Stimulated activated CD8-positive, alpha-beta memory T cell treated with anti-CD3 and anti-CD28 coated beads, Interleukin-12 subunit alpha, Interleukin-12 subunit beta, amount 100 ng/mL, for 1 hour (primary cell): ENCODE measurements around the gene CIRBP.
"Not testable (repeated sequence)": the region's sequence is repeated elsewhere in the genome, so short reads cannot be mapped to it uniquely, and the experiment has no call there.

Experiments
- DNase-seq: peaks from one replicate; pipeline ENCODE4 v3.0.0-alpha.2; 2020; ENCODE audit warnings: low read depth

Gene CIRBP

GRCh38 chr19:1291761-1292418, 22.8 kb downstream of the CIRBP start:
- no peak for DNase-seq

DNA sequence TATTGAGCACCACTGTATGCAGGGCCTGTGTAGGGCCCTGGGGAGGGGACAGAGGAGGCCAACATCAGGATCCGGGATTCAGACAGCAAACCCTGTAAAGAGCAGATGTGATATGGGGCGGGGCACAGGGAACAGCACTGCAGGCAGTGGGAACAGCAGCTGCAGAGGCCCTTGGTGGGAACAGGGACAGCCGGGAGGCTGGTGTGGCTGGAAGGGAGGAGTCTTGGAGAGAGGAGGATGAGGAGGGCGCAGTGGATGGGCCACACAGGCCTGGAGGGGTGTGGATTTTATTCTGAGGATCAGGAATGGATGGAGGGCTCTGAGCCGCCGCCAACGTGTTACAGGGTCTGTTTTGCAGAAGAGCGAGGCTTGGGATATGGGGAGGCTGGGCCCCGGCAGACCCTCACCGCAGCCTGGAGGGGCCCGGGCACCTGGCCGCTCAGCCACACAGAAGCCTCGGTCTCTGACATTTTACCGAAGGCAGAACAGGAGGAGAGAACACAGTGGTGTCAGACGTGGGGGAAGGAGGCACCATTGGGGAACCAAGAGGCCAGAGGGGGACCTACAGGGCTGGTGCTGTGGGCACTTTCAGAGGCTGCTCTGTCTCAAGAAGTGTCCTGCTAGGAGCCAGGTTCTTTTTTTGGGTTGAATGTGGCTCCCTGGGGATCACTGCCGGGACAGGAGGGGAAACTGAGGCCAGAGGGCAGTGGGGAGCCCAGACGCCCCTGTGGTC, 23.5 kb downstream of the CIRBP start:
- DNase-seq = no peak

DNA sequence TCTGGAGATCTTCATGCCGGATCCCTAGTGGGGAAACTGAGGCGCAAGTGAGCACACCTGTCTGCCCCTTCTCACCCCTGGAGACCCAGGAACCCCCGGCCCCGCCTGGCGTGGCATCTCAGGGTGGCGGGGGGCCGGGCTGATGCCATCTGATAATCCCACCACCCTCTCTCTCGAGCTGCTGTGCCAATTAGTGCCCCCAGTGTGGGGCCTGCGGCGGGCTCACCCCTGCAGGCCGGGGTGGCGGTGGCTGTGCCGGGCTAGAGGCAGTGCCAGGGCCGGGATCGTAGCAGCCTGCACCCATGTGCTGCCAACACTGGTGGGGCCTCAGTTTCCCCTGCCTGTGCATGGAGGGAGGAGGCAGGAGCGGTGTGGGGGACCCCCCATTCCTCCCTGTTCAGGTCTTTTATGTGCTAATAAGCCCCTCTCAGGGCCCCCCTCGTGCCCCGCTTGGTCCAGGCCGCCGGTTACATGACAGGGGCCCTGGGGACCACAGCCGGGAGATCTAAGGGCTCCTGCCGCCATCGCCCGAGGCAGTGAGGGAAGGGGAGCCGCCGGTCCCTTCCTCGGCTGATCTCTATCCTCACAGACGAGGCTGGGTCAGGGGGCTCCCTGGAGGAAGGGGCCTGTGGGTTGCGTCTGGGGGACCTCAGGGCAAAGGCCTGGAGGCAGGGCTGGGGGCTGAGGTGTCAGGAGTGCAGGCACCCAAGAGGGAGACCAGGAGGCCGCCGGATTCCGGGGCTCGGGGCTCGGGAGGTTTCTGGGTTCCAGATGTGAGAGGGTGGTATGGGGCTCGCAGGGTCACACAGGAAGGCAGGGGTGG, 24.9 kb downstream of the CIRBP start:
- DNase-seq = no peak

DNA sequence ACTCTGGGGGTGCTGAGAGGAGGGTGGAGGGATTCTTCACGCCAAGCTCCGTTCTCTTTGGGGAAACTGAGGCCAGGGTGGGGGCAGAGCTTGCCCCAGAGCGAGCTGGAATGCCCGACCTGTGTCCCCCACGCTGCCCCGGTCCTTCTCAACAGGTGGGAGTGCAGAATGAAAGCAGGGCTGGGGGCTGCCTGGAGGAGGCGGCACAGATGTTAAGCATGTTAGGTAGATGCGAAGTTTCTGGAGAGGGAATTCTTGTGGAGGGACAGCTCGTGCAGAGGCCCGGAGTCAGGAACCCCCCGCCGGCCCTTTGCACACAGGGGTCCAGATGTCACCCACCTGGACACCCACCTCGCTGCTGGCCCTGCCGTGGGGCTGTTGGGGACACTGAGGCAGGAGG, 25.6 kb downstream of the CIRBP start:
- no peak for DNase-seq

DNA sequence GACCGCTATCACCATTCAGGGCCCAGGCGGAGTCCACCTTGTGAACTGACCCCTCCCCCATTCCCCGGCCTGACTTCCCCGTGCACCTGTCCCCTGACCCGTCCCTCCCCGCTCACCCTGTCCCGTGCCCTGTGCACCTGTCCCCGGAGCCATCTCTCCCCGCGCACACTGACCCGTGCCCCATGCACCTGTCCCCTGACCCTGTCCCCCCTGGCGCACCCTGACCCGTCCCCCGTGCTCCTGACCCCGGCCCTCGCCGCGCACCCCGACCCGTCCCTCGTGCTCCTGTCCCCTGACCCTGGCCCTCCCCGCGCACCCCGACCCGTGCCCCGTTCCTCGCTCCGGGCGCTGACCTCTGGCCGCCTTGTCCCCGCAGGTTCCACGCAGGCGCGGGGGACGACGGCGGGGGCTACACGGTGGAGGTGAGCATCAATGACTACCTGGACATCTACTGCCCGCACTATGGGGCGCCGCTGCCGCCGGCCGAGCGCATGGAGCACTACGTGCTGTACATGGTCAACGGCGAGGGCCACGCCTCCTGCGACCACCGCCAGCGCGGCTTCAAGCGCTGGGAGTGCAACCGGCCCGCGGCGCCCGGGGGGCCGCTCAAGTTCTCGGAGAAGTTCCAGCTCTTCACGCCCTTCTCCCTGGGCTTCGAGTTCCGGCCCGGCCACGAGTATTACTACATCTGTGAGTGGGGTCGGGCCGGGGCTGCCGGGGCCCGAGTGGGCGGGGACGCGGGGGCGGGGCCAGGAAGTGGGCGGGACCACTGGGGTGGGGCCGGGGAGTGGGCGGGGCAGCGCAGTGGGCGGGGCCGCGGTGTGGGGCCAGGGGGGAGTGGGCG, 26.3 kb downstream of the CIRBP start:
- DNase-seq = peak; percentile 17

DNA sequence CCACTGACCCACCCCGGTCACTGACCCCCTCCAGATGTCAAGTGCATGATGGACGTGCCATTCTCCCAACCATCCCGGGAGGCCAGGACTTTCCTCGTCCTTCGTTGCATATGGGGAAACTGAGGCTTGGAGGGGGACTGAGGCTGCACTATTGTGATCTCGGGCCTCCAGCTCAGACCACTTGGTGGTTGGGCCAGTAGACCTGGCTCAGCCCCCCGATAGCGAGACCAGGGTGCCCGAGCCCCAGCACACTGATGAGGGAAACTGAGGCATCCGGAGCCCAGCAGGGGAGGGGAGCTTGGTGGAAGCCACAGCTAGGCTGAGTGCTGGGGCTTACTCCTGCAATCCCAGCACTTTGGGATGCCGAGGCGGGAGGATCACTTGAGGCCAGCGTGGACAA, 26.9 kb downstream of the CIRBP start:
- DNase-seq = no peak

DNA sequence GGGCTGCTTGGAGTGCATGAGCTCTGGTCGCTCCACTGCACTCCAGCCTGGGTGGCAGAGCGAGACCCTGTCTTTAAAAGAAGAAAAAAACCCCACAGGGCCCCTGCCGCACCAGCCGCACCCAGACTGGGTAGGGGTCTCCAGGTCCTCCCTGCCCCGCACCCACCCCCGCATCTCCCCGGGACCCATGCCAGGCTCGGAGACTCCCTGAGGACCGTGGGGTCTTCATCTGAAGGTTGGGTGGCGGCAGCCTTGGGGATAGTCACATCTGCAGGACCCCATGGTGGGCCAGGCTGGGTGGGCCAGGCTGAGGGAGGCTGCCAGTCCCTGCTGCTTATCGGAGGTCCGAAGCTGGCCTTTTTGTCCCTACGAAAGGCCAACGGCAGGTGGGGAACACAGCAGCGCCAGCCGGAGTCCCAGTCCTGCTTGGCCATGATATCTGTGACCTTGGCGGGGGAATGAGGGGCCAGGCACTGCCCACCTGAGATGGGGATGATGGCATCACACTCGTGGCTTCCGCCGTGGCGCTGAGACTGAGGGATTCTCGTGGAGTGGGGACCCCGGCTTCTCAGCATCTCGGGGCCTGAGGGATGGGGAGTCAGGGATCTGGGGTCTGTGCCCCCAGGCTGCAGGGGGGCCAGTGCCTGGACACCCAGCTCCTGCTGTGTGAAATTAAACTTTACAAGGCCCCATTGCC, 27.6 kb downstream of the CIRBP start:
- DNase-seq = no peak

- no peak for DNase-seq
Measured at GRCh38 chr19:1298235-1298634, 29.1 kb downstream of the CIRBP start.

- DNase-seq = no peak
Measured at GRCh38 chr19:1299801-1300200, 30.7 kb downstream of the CIRBP start.

DNA sequence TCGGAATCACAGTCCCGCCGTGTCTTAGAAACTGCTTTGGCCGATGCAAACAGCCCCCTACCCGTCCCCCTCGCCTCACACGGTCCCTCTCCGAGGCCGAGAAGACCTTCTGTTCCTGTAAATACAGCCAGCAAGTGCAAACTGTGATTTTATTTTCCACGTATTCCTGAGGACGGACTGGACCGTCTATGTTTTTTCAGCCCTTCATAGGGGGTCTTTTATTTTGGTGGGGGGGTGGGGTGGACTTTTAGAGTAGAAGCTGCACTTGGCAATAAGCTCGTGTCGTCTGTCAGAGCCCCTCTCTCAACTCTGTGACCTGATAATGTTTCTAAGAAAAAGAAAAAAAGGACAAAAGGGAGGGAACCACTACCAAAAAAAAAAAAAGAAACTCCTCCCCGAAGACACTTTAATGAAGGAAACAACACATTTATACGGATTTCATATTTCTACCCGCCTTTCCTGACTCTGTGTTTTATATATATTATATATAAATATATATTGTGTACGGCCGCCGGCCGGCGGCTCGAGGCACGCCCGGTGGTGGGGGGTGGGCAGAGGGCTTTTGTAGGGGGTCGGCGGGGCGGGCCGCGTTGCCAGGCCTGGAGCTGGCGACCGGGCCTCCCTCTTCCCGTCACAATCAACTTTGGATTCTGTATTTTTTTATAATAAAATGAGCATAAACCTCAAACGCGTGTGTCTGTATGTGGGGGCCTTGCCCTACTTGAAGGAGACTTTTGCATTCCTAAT, 31.8 kb downstream of the CIRBP start:
- no peak for DNase-seq

DNA sequence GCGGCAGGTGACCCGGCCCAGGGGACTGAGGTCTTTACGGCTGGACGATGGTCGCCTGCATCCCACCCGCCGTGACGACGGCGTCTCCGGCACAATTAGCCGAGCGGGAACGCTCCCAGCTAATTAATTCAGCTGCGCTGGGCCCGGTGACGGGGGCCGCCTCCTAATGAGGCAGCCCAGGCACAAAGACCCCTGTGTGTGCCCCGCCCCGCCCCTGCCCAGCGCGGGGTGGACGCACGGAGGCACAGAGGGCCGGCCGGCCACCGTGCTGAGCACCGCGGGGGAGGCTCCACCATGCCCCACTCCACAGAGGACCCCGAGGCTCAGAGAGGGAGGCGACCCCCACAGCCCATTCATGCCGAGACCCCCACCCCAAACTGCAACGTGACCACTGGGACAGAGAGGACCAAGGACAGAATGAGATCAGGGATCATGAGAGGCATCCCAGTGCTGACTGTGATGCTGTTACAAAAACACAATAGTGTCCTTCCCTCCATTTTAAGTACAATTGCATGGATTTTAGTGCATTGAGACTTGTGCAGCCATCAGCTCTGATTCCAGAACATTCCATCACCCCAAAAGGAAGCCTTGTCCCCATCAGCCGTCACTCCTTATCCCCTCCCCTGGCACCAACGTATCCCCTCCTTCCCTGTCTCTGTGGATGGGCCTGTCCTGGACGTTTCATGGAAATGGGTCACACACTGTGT, 33.6 kb downstream of the CIRBP start:
- no peak for DNase-seq

DNA sequence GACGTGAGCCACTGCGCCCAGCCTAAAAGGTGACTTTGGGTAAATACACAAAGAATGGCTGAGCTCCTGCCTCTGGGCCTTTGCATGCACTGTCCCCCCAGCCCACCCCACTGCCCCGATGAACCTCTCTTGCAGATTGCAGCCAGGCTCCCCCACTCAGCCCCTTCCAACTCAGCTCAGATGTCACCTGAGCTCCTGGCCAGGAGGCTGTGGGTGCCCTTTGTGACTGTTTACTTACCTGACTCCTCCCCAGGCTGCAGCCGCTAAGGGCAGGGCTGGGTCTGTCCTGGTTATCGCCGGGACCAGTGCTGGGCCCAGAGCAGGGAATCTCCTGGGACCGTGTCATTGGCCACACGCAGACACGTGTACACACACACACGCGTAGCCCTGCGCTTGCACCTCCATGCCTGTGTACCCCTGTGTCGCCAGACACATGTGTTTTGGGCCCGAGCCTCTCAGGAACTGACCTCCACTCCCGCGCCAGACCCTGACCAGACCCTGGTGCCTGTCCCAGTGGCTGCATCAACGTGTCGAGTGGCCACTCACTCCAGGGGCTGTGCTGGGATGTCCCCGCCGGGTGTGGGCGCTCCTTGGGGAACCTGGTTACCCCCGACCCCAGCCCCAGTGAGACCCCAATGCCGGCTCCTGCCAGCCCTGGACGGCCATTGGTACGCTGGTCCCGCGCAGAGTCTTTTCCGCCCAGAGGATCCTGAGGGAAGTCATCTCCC, 35.2 kb downstream of the CIRBP start:
- DNase-seq = no peak

DNA sequence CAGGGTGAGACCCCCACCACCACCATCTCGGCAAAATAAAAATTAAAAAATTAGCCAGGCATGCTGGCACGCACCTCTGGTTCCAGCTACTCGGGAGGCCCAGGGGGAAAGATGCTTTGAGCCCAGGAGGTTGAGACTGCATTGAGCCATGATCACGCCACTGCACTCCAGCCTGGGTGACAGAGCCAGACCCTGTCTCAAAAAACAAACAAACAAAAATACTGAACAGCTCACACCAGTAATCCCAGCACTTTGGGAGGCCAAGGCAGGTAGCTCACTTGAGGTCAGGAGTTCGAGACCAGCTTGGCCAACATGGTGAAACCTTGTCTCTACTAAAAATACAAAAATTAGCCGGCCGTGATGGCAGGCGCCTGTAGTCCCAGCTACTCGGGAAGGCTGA, 36.2 kb downstream of the CIRBP start:
- not testable (repeated sequence) for DNase-seq

DNA sequence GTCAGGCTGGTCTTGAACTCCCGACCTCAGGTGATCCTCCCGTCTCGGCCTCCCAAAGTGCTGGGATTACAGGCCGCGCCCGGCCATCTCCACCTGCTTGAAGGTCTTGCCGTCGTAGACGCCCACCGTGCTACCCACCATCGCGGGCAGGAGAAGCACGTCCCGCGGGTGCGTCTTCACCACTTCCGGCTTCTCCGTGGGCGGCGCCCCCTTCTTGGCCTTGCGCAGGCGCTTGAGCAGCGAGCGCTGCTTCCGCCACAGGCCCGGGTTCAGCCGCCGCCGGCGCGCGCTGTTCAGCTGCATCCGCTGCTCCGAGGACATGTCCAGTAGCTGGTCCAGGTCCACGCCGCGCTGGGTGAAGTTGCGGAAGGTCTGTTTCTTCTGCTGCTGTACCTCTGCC, 38.2 kb downstream of the CIRBP start:
- DNase-seq = no peak

DNA sequence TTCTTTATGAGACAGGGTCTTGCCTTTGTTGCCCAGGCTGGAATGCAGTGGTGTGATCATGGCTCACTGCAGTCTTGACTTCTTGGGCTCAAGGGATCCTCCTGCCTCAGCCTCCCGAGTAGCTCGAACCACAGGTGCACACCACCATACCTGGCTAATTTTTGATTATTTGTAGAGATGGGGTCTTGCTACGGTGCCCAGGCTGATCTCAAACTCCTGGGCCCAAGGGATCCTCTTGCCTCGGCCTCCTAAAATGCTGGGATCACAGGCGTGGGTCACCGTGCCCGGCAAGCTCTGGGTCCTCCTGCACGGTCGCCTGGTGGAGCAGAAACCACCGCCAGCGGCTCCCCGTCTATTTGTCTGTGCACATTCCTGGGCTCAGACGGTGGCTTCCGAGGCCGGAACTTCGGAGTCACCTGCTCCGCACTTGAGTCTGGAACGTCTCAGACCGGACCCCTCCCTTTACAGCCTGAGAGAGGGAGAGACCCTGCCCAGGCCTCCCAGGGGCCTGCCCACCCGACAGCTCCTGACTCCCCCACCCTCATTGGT, 38.7 kb downstream of the CIRBP start:
- no peak for DNase-seq

DNA sequence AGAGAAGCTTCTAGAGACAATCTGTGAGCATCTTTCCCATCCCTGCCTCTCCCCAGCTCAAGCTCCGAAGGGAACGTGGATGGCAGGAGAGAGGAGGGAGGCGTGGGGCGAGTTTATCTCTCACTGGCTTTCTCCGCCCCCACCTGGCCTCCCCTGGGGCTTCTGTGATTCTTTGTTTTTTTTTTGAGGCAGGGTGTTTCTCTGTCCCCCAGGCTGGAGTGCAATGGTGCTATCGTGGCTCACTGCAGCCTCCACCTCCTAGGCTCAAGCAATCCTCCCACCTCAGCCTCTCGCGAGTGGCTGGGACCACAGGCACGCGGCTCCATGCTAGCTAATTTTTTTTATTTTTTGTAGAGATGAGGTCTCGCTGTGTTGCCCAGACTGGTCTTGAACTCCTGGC, 39.6 kb downstream of the CIRBP start:
- no peak for DNase-seq

DNA sequence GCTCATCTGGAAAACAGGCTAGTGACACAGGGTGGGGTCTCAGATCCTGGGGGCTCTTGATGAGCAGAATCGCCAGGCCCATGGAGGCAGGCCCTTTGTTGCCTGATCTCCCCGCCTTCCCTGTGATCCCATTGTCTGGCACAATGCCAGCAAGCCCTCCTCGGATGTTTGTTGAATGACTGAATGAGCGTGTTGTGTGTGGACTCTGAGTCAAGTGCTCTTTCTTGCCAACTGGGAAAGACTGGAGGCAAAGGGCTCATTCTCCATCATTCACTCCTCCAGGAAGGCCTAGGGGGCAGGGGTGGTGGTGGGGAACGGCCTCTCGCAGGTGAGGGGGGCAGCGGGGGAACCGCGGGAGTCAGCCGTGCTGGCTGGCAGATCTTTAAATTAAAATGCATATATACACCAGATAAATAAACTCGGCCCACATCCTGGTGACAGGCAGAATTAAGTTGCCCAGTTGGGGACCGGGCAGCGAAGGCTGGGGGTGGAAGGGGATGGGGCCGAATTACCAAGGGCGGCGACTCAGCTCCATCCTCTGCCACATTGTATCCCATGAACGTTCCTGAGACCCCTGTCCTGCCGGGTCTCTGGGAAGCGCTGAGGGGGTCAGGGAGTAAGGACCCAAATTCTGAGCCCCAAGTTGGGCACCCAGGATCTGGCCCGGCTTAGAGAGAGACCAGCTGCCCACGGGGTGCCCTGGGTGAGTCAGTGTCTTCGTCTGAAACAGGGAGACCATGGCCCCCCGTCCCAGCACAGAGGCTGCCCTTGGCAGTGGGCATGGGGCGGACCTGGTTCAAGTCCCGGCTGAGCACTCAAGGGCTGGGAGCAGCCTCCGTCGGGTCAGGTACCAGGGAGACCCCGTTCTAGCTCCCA, 41.1 kb downstream of the CIRBP start:
- no peak for DNase-seq

GRCh38 chr19:1310853-1311180, 41.7 kb downstream of the CIRBP start:
- DNase-seq = no peak
